Spinal cord (tissue), 10 donors: ENCODE data around the gene GOLIM4. TPM values are rescaled to one million over a fixed set of nuclear protein-coding genes. Genes with fewer than 3 reads are reported as not detected.

Source experiments
- DNase-seq, 6 donors: peaks; one replicate each; pipeline versions ENCODE4 v3.0.0 to v3.0.0-alpha.2; 2013 to 2015; ENCODE audit warnings: low spot score in 6 of 6, low read depth in 4 of 6
- H3K27ac ChIP-seq: one replicate; pipeline ENCODE4 v1.5.1; 2013; ENCODE audit warnings: low read depth, low read length, control low read depth
- H3K27me3 ChIP-seq: one replicate; pipeline ENCODE4 v1.6.1; 2013; ENCODE audit warnings: low read length; ENCODE audit not compliant: control insufficient read depth, insufficient read depth
- H3K36me3 ChIP-seq: one replicate; pipeline ENCODE4 v1.6.1; 2013; ENCODE audit warnings: low read length; ENCODE audit not compliant: control insufficient read depth, insufficient read depth
- H3K4me1 ChIP-seq: one replicate; pipeline ENCODE4 v1.6.1; 2013; ENCODE audit warnings: low read length; ENCODE audit not compliant: control insufficient read depth, insufficient read depth
- H3K4me3 ChIP-seq: one replicate; pipeline ENCODE4 v1.5.1; 2013; ENCODE audit warnings: low read depth, low read length, control low read depth
- H3K9me3 ChIP-seq: one replicate; pipeline ENCODE4 v1.6.1; 2013; ENCODE audit warnings: low read length; ENCODE audit not compliant: control insufficient read depth, insufficient read depth
- WGBS: methylation state at CpG from one replicate; pipeline ENCODE4 v1.1.5; 2013; ENCODE audit warnings: missing lambda C conversion rate; ENCODE audit not compliant: insufficient coverage; 5-methylcytosine and 5-hydroxymethylcytosine counted together
- polyA plus RNA-seq, 2 donors: library from polyadenylated mRNA; unstranded; fragments of 120-200 nt; gene quantifications; one replicate each; pipeline ENCODE4 v1.2.1, GENCODE V29; 2013; ENCODE audit not compliant: insufficient read length in 2 of 2
- total RNA-seq, 2 donors: library from RNA; depleted of rRNA in 1 of 2; stranded (reverse); fragments of 120-200 nt in 1 of 2; fragments of >200 nt in 1 of 2; gene quantifications; one replicate each; pipeline versions ENCODE4 v1.2.3 to v1.2.4, GENCODE V29; 2013 to 2014
- donor health status: healthy.

GOLIM4 gene
- total and polyA plus RNA-seq, 4 donors, result 61.8 to 90.2 (median 64.2) TPM

- Histone ChIP-seq H3K27me3 (no peaks in the 10 kb centered on the region), H3K4me1 (peaks cover 7% of the 10 kb centered on the region), H3K4me3 (no peak overlapping the region), H3K27ac (no peak overlapping the region), H3K36me3 (no peaks in the 10 kb centered on the region), H3K9me3 (no peaks in the 10 kb centered on the region)
- no peak for DNase-seq
- 43% methylated on average over 1 of the region's 3 CpGs for WGBS
Observed at GRCh38 chr3:168091302-168091858, 4.3 kb downstream of the GOLIM4 start.

- Histone ChIP-seq H3K9me3 (no peaks in the 10 kb centered on the region), H3K36me3 (no peaks in the 10 kb centered on the region), H3K27ac (no peak overlapping the region), H3K4me1 (peaks cover 6% of the 10 kb centered on the region), H3K27me3 (no peaks in the 10 kb centered on the region), H3K4me3 (no peak overlapping the region)
- WGBS, result 83% methylated on average over 2 of the region's 6 CpGs
- no peak for DNase-seq
Observed at GRCh38 chr3:168090306-168091085, 5.2 kb downstream of the GOLIM4 start.

- 80% methylated on average over 1 of the region's 4 CpGs for WGBS
Observed at GRCh38 chr3:168089179-168089771, 6.4 kb downstream of the GOLIM4 start.

GRCh38 chr3:168088106-168088720 lies 7.5 kb downstream of the GOLIM4 start:
- Histone ChIP-seq H3K27me3 (no peaks in the 10 kb centered on the region), H3K4me1 (no peaks in the 10 kb centered on the region), H3K4me3 (no peak overlapping the region), H3K27ac (no peak overlapping the region), H3K36me3 (no peaks in the 10 kb centered on the region), H3K9me3 (no peaks in the 10 kb centered on the region)
- 57% methylated on average over 1 of the region's 3 CpGs for WGBS
- no peak for DNase-seq

More at GRCh38 chr3:168089179-168089771, 6.4 kb downstream of the GOLIM4 start:
- Histone ChIP-seq H3K27me3 (no peaks in the 10 kb centered on the region), H3K36me3 (no peaks in the 10 kb centered on the region), H3K4me1 (no peaks in the 10 kb centered on the region), H3K4me3 (no peak overlapping the region), H3K27ac (no peak overlapping the region), H3K9me3 (no peaks in the 10 kb centered on the region)
- DNase-seq, result no peak

- H3K27me3 ChIP-seq, result no peaks in the 10 kb centered on the region
- no CpG with 5 or more reads among the region's 2 CpGs for WGBS
- no peak overlapping the region for H3K4me3 ChIP-seq
- no peaks in the 10 kb centered on the region for H3K36me3 ChIP-seq
- DNase-seq, result no peak
- no peak overlapping the region for H3K27ac ChIP-seq
- H3K9me3 ChIP-seq, result no peaks in the 10 kb centered on the region
- no peaks in the 10 kb centered on the region for H3K4me1 ChIP-seq
Observed at GRCh38 chr3:168087539-168087938, 8.2 kb downstream of the GOLIM4 start.

DNA sequence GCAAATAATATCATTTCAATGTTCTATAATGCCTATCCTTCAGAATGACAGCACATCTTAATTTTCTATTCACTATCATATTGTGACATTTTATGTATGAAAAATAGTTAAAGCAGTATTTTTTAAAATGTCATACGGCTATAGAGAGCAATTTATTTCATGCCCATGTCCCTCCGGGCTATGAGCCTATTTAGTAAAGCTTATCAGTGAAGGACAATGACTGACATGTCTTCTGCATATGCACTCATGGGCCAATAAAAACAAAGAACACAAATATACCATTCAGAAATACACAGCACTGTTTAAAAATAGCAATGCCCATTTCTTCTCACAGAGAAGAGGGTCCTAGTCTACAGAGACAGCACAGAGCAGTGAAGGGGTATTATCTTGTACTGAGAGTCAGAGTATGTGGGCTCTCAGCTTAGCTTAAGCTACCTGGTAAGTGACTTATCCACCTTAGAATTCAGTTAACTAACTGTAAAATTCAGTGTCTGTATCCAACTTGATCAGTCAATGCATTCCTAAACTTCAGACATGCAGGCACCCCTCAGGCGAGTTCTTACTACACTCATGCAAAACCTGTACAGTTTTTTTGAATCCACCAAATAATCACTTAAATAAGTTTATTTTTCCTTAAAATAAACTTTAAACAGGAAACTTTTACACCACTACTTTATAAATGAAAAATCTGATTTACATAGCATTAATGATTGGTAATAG lies 9.0 kb downstream of the GOLIM4 start:
- no peaks in the 10 kb centered on the region for H3K36me3 ChIP-seq
- no peaks in the 10 kb centered on the region for H3K4me1 ChIP-seq
- H3K27me3 ChIP-seq, result no peaks in the 10 kb centered on the region
- DNase-seq, result peak in 1 of 6 donors; percentile 15
- WGBS, result no CpG with 5 or more reads among the region's 3 CpGs
- H3K9me3 ChIP-seq, result no peaks in the 10 kb centered on the region
- H3K27ac ChIP-seq, result no peak overlapping the region
- H3K4me3 ChIP-seq, result no peak overlapping the region

GRCh38 chr3:168085491-168086119 lies 10.1 kb downstream of the GOLIM4 start:
- 100% methylated on average over 2 of the region's 4 CpGs for WGBS
- no peaks in the 10 kb centered on the region for H3K9me3 ChIP-seq
- H3K27ac ChIP-seq, result no peak overlapping the region
- no peak overlapping the region for H3K4me3 ChIP-seq
- H3K27me3 ChIP-seq, result no peaks in the 10 kb centered on the region
- DNase-seq, result no peak
- no peaks in the 10 kb centered on the region for H3K36me3 ChIP-seq
- no peaks in the 10 kb centered on the region for H3K4me1 ChIP-seq

GRCh38 chr3:168083906-168084305 lies 11.8 kb downstream of the GOLIM4 start:
- WGBS, result no CpG with 5 or more reads among the region's 1 CpG

DNA sequence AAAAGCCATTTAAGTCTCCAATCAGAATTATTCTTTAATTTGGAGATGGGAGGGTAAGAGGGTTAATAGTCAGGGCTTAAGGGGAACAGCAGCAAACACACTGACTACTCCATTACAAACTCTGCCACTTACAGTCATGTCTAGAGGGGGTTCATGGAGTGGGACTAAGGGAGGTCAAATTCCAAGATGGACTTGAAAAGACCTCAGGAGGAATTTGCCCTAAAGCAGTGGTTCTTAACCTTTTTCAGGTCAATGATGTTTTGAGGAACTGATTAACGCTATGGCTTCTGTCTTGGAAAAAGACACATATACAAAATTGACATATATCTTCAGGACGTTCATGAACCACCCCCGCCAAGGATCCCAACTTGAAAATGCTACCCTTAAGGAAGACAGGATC lies 13.9 kb downstream of the GOLIM4 start:
- H3K27me3 ChIP-seq, result no peaks in the 10 kb centered on the region
- H3K27ac ChIP-seq, result no peak overlapping the region
- no peak for DNase-seq
- no peaks in the 10 kb centered on the region for H3K36me3 ChIP-seq
- H3K4me3 ChIP-seq, result no peak overlapping the region
- WGBS, result 83% methylated on average over 2 of the region's 3 CpGs
- H3K4me1 ChIP-seq, result no peaks in the 10 kb centered on the region
- no peaks in the 10 kb centered on the region for H3K9me3 ChIP-seq

More at GRCh38 chr3:168083906-168084305, 11.8 kb downstream of the GOLIM4 start:
- Histone ChIP-seq H3K27me3 (no peaks in the 10 kb centered on the region), H3K4me3 (no peak overlapping the region), H3K4me1 (no peaks in the 10 kb centered on the region), H3K36me3 (no peaks in the 10 kb centered on the region), H3K27ac (no peak overlapping the region), H3K9me3 (no peaks in the 10 kb centered on the region)
- DNase-seq, result no peak
